Measurements from ENCODE around the gene ELMO1. TPM values are rescaled to one million over a fixed set of nuclear protein-coding genes. Genes with fewer than 3 reads are reported as not detected.

The ELMO1 gene
- polyA plus RNA-seq, 1 donor (not counting 4 experiments of a cell fraction or from before 2014, with no cell fraction given) = not detected

DNA sequence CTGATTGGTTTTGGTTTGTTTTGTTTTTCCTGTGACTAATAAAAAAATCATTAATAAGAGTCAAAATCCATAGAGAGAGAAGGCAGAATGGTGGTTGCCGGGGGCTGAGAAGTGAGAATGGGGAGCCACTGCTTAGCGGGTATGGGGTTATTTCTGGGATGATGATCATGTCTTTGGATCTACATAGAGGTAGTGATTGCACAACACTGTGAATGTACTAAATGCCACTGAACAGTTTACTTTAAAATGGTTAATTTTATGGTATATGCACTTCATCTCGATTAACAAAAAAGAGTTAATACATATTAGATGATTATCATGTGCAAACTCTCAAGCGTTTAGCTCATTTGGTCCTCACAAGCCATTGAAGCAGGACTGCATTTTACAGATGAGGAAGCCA, 342.9 kb downstream of the ELMO1 start:
- Histone ChIP-seq H3K79me2 (ENCODE audit: control insufficient read depth, insufficient read depth, low read length) (no peaks in the 10 kb centered on the region), H3K9me1 (ENCODE audit: control insufficient read depth, extremely low read depth, insufficient read depth, low read length) (no peaks in the 10 kb centered on the region), H3K36me3 (ENCODE audit: control insufficient read depth in 2 of 2, extremely low read depth in 1 of 2, insufficient read depth in 2 of 2, low read length in 2 of 2) (no peaks in the 10 kb centered on the region), H4K20me1 (ENCODE audit: control insufficient read depth, extremely low read depth, insufficient read depth, low read length) (no peaks in the 10 kb centered on the region), H3K4me1 (ENCODE audit: control insufficient read depth, extremely low read depth, insufficient read depth, low read length) (no peaks in the 10 kb centered on the region), H3K4me3 (ENCODE audit: control insufficient read depth in 2 of 3, extremely low read depth in 1 of 3, insufficient read depth in 2 of 3, low read depth in 1 of 3, low read length in 3 of 3) (no peak overlapping the region), H3K27ac (ENCODE audit: control insufficient read depth, insufficient read depth, low read length) (no peak overlapping the region), H2AFZ (ENCODE audit: control insufficient read depth, low read length) (no peak overlapping the region), H3K27me3 (ENCODE audit: control insufficient read depth, extremely low read depth, insufficient read depth, low read length) (no peaks in the 10 kb centered on the region), H3K9ac (ENCODE audit: control insufficient read depth, extremely low read depth, insufficient read depth, low read length) (no peak overlapping the region), H3K4me2 (ENCODE audit: control insufficient read depth, extremely low read depth, insufficient read depth, low read depth, low read length) (no peak overlapping the region), H3K9me3 (ENCODE audit: control insufficient read depth, low read depth, low read length) (no peaks in the 10 kb centered on the region)
- DNase-seq (ENCODE audit: low read depth, low spot score) (no peak), FAIRE-seq (no peak)
- dilution Hi-C loops (cut with MboI; ENCODE audit: extremely low pct_ligation_motif_present, low sequenced_read_pairs) = no loop called here
- TF ChIP-seq EZH2 (IDR thresholded peaks at IDR 0.05; ENCODE audit: low read length) = no peak
- TF ChIP-seq, protein P1, sequence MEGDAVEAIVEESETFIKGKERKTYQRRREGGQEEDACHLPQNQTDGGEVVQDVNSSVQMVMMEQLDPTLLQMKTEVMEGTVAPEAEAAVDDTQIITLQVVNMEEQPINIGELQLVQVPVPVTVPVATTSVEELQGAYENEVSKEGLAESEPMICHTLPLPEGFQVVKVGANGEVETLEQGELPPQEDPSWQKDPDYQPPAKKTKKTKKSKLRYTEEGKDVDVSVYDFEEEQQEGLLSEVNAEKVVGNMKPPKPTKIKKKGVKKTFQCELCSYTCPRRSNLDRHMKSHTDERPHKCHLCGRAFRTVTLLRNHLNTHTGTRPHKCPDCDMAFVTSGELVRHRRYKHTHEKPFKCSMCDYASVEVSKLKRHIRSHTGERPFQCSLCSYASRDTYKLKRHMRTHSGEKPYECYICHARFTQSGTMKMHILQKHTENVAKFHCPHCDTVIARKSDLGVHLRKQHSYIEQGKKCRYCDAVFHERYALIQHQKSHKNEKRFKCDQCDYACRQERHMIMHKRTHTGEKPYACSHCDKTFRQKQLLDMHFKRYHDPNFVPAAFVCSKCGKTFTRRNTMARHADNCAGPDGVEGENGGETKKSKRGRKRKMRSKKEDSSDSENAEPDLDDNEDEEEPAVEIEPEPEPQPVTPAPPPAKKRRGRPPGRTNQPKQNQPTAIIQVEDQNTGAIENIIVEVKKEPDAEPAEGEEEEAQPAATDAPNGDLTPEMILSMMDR (optimal IDR thresholded peaks at IDR 0.05 in 1 of 3, IDR thresholded peaks at IDR 0.05 in 1 of 3, conservative IDR thresholded peaks at IDR 0.05 in 1 of 3; ENCODE audit: extremely low read depth in 1 of 3, insufficient read depth in 2 of 3, low read length in 3 of 3) = no peak

DNA sequence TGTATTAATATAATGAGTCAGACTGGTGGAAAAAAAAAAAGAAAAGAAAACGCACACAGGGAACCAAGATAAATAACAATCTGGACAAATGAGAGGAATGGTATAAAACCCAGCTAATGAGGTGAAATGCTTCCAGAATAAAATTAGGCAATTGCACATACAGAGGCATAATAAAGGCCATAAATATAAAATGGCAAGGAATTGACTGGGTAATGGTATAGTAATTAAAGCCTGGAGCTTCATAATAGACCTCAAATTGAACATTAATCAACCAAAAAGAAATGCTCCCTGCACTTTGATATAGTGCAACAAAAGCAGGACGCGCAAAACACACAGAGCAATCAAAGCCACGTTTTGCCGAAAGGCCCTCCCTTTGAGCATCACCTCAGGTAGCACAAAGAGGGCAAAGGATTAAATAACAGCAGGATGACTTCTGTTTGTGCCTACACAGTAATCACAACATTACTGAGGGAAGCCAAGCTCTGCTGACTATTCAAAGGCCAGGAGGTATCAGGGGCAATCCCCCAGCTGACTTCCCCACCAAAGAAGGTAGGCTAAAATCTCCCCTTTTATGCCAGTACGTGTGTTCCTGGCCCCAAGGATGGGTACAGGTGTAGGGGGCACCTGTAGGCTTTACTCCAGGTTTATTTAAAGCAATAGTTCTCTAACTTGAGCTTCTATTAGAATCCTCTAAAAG, 343.7 kb downstream of the ELMO1 start:
- H3K4me1 ChIP-seq (ENCODE audit: control insufficient read depth, extremely low read depth, insufficient read depth, low read length) = no peaks in the 10 kb centered on the region
- H3K27ac ChIP-seq (ENCODE audit: control insufficient read depth, insufficient read depth, low read length) = no peak overlapping the region
- no peaks in the 10 kb centered on the region for H4K20me1 ChIP-seq (ENCODE audit: control insufficient read depth, extremely low read depth, insufficient read depth, low read length)

More for the DNA sequence above, 343.7 kb downstream of the ELMO1 start:
- Histone ChIP-seq H3K4me2 (ENCODE audit: control insufficient read depth, extremely low read depth, insufficient read depth, low read depth, low read length) (no peak overlapping the region), H2AFZ (ENCODE audit: control insufficient read depth, low read length) (no peak overlapping the region), H3K79me2 (ENCODE audit: control insufficient read depth, insufficient read depth, low read length) (no peaks in the 10 kb centered on the region), H3K36me3 (ENCODE audit: control insufficient read depth in 2 of 2, extremely low read depth in 1 of 2, insufficient read depth in 2 of 2, low read length in 2 of 2) (no peaks in the 10 kb centered on the region), H3K4me3 (ENCODE audit: control insufficient read depth in 2 of 3, extremely low read depth in 1 of 3, insufficient read depth in 2 of 3, low read depth in 1 of 3, low read length in 3 of 3) (no peak overlapping the region), H3K9me3 (ENCODE audit: control insufficient read depth, low read depth, low read length) (no peaks in the 10 kb centered on the region), H3K9ac (ENCODE audit: control insufficient read depth, extremely low read depth, insufficient read depth, low read length) (no peak overlapping the region), H3K9me1 (ENCODE audit: control insufficient read depth, extremely low read depth, insufficient read depth, low read length) (no peaks in the 10 kb centered on the region), H3K27me3 (ENCODE audit: control insufficient read depth, extremely low read depth, insufficient read depth, low read length) (no peaks in the 10 kb centered on the region)
- TF ChIP-seq EZH2 (IDR thresholded peaks at IDR 0.05; ENCODE audit: low read length) = no peak
- TF ChIP-seq, protein P1 (optimal IDR thresholded peaks at IDR 0.05 in 1 of 3, IDR thresholded peaks at IDR 0.05 in 1 of 3, conservative IDR thresholded peaks at IDR 0.05 in 1 of 3; ENCODE audit: extremely low read depth in 1 of 3, insufficient read depth in 2 of 3, low read length in 3 of 3) = no peak
- dilution Hi-C loops (cut with MboI; ENCODE audit: extremely low pct_ligation_motif_present, low sequenced_read_pairs) = no loop called here
- FAIRE-seq (no peak), DNase-seq (ENCODE audit: low read depth, low spot score) (no peak)

Measured in keratinocyte (primary cell).